DLD1 (cell line): ENCODE data around the gene RIPOR2.

Source experiments
- in situ Hi-C: cut with HindIII; loops from 2 replicates; pipeline ENCODE4 v1.10.0; 2017; ENCODE audit warnings: low sequenced_read_pairs

The RIPOR2 gene

GRCh38 chr6:24824142-24824938, 111.4 kb downstream of the RIPOR2 start:
- in situ Hi-C loops: no loop called here

- in situ Hi-C loops: no loop called here
These were observed 112.6 kb downstream of the RIPOR2 start for GRCh38 chr6:24823185-24823584.

- in situ Hi-C loops: no loop called here
These were observed 113.1 kb downstream of the RIPOR2 start for GRCh38 chr6:24822696-24823095.

GRCh38 chr6:24821860-24822444, 113.8 kb downstream of the RIPOR2 start:
- in situ Hi-C loops: no loop called here

DNA sequence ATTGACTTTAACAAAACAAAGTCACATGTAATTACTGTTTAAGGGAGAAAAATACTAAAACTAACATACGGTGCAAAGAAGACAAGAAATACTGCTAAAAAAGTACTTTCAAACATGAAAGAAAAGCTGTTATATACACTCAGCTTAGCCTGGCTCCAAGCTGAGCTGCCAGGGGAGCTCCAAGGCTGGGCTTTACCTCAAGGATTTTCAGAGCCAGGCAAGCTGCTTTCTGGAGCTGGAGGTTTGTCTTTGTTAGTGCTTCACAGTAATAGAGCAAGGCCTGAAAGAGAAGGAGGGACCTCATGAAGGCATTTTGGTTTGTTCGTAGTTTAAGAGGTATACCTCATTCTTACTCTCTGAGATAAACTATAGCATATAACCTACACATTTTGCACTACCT, 117.4 kb downstream of the RIPOR2 start:
- in situ Hi-C loops: no loop called here

- in situ Hi-C loops: no loop called here
These were observed 126.0 kb downstream of the RIPOR2 start for GRCh38 chr6:24809728-24810127.

GRCh38 chr6:24807584-24807983, 128.2 kb downstream of the RIPOR2 start:
- in situ Hi-C loops: no loop called here

GRCh38 chr6:24802271-24803059, 133.3 kb downstream of the RIPOR2 start:
- in situ Hi-C loops: no loop called here

DNA sequence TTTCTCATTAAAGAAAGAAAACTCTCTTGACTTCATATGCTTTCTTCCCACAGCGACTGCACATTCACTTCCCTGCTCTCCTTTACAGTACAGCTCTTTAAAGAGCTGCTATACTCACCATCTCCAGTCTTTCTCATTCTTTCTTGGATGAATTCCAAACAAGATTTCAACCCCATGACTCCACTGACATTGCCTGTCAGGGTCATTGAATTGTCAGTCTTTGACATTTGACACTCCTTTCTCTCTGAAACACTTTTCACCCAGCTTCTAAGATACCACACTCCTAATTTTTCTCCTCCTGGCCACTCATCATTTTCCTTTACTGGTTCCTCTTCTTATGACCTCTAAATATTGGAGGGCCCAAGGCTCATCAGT, 136.2 kb downstream of the RIPOR2 start:
- in situ Hi-C loops: no loop called here

- in situ Hi-C loops: no loop called here
These were observed 136.8 kb downstream of the RIPOR2 start, which contains the start of gene ARMH2 for GRCh38 chr6:24798740-24799540. Gene ARMH2, minus strand, starts transcription at chr6:24798917. Its CDS starts 60 bp downstream, at chr6:24798857.

- in situ Hi-C loops: no loop called here
These were observed 138.1 kb downstream of the RIPOR2 start for GRCh38 chr6:24797596-24798216.

GRCh38 chr6:24796616-24797290, 139.0 kb downstream of the RIPOR2 start:
- in situ Hi-C loops: no loop called here

DNA sequence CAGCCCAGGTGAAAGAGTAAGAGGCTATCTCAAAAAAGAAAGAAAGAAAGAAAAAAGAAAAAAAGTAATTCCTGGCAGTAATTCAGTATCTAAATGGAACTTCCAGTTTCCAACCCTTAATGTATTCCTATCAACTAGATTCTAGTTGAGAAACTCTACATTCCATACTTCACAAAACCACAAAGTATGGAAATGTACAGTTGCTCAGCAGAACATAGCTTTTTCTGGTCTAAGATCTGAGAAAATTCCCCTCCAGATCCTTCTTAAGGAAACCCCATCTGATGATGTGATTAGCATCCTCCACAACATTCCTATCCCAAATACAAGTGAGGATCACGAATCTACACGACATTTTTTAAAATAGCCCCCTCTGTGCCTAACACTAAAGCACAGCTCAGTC, 140.7 kb downstream of the RIPOR2 start:
- in situ Hi-C loops: no loop called here

GRCh38 chr6:24788031-24788665, 147.6 kb downstream of the RIPOR2 start:
- in situ Hi-C loops: no loop called here

DNA sequence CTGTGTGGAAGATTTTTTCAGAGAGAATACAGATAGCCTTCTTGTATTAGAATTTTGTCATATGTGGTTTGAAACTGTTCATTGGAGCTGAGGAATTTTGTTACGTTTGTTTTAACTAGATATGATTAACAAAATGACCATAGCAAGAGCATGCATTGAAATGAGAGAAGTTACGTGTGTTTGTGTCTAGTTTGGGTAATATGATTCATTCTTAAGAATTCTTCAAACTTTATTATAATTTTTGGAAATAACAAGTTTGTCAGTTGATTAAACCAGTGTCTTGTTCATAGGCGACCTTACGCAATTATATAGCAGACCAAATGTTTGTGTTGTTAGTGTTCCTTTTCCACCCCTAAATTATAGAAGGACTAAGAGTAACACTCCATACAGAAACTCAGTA, 155.6 kb downstream of the RIPOR2 start:
- in situ Hi-C loops: no loop called here

DNA sequence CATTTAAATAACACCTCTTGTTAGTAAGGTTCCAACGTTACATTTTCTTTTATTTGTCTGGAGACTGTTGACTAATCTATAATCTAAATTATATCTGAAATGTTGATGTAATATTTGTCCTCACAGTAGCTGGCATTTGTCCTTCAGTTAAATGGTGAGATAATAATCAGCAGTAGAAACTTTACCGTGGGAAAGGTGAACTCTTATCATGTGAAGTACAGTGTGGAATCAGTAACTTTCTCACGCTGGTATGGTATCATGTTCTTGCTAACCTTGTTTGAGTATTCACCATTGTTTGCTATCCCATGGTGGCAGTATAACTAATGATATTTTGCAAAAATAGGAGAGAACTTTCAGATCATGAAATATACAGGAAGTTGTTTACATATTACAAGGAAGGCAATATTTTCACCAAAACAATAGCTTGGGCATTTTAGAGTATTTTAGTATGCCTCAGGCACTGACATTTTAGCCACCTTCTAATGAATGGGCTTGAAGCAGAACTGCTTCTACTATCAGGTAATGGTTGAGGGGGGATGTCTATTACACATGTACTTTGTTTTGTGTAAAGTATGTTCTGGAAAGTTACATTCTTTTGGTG, 156.2 kb downstream of the RIPOR2 start:
- in situ Hi-C loops: no loop called here

DNA sequence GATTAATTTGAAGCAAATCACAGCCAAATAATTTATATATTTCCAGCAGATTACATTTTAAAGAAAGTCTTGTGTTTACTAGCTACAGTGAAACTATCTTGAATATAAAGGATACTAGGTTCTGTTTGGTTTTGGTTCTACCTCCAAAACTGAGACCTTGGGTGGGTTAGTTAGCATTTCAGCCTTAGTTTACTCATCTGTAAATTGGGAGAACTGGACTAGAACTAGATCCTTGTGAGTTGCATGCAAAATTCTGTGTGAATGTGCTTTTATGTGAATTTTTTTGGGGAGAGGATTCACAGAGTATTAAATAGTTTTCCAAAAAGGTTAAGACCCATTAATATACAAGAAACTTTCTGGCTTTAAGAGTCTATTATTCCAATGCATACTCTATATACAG, 156.9 kb downstream of the RIPOR2 start:
- in situ Hi-C loops: no loop called here

DNA sequence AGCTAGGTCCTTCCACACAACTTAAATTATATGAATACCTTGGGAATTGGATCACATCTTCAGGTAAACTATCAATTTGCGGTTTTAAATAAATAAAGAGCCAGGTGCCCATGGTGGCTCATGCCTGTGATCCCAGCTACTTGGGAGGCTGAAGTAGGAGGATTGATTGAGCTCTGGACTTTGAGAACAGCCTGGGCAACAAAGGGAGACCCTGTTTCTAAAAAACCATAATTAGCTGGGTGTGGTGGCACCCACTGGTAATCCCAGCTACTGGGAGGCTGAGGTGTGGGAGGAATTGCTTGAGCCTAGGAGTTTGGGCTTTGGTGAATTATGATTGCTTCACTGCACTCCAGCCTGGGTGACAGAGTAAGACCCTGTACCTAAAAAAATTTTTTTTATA, 157.6 kb downstream of the RIPOR2 start:
- in situ Hi-C loops: no loop called here

GRCh38 chr6:24777227-24777626, 158.5 kb downstream of the RIPOR2 start:
- in situ Hi-C loops: no loop called here
